DOHH2 (cell line): Measurements from ENCODE around the gene ADCY3.

Experiments used
- H3F3A ChIP-seq: fragments of 200-600 bp; sonication (generic), shearing (Covaris generic); 2 replicates; pipeline ENCODE4 v1.6.0; 2016; ENCODE audit warnings: antibody characterized with exemption, mild to moderate bottlenecking; ENCODE audit not compliant: control insufficient read depth, insufficient read depth
- H3K27ac ChIP-seq: fragments of 200-600 bp; sonication (generic); 2 replicates; pipeline ENCODE4 v1.5.1; 2014; ENCODE audit warnings: low read depth, mild to moderate bottlenecking, low read length, moderate library complexity
- H3K27me3 ChIP-seq: fragments of 200-600 bp; sonication (generic); 2 replicates; pipeline ENCODE4 v1.6.1; 2014; ENCODE audit warnings: mild to moderate bottlenecking, low read length, mixed read lengths; ENCODE audit not compliant: control insufficient read depth
- H3K36me3 ChIP-seq: fragments of 200-600 bp; sonication (generic); 2 replicates; pipeline ENCODE4 v1.6.1; 2014; ENCODE audit warnings: mild to moderate bottlenecking, low read length, moderate library complexity, mixed read lengths; ENCODE audit not compliant: control insufficient read depth
- H3K4me1 ChIP-seq: fragments of 200-600 bp; sonication (generic); 2 replicates; pipeline ENCODE4 v1.6.1; 2014; ENCODE audit warnings: mild to moderate bottlenecking, low read length, mixed read lengths; ENCODE audit not compliant: control insufficient read depth
- H3K4me2 ChIP-seq: fragments of 200-600 bp; sonication (generic); 2 replicates; pipeline ENCODE4 v1.6.0; 2014; ENCODE audit warnings: mild to moderate bottlenecking, low read length, moderate library complexity
- H3K4me3 ChIP-seq: fragments of 200-600 bp; sonication (generic); 2 replicates; pipeline ENCODE4 v1.5.1; 2014; ENCODE audit warnings: mild to moderate bottlenecking, low read length, mixed read lengths
- H3K79me2 ChIP-seq: fragments of 200-600 bp; sonication (generic); 2 replicates; pipeline ENCODE4 v1.6.1; 2014; ENCODE audit warnings: mild to moderate bottlenecking, low read length, mixed read lengths; ENCODE audit not compliant: control insufficient read depth
- H3K9me2 ChIP-seq: fragments of 200-600 bp; sonication (generic); replicated peaks from 2 replicates; pipeline ENCODE4 v1.6.1; 2014; ENCODE audit warnings: mild to moderate bottlenecking, low read length, mixed read lengths; ENCODE audit not compliant: control insufficient read depth
- H3K9me3 ChIP-seq: fragments of 200-600 bp; sonication (generic); 2 replicates; pipeline ENCODE4 v1.6.1; 2014; ENCODE audit warnings: antibody characterized with exemption, low read length, mixed read lengths; ENCODE audit not compliant: control insufficient read depth, insufficient read depth
- H4K20me1 ChIP-seq: fragments of 200-600 bp; sonication (generic); 2 replicates; pipeline ENCODE4 v1.6.0; 2014; ENCODE audit warnings: low read depth, mild to moderate bottlenecking, antibody characterized with exemption, low read length, moderate library complexity; ENCODE audit not compliant: control insufficient read depth, insufficient read depth
- EZH2phosphoT487 ChIP-seq: fragments of 200-600 bp; sonication (generic); IDR thresholded peaks from 2 replicates; pipeline ENCODE4 v1.6.1; 2017; ENCODE audit warnings: borderline replicate concordance, mild to moderate bottlenecking, antibody characterized with exemption, low read length, moderate library complexity, mixed read lengths
- TF ChIP-seq, protein P1 (sequence below): fragments of 200-600 bp; sonication (generic); IDR thresholded peaks from one replicate; pipeline ENCODE4 v1.5.1; 2014; ENCODE audit warnings: antibody characterized with exemption, mild to moderate bottlenecking, low read depth, low read length; ENCODE audit not compliant: poor library complexity, severe bottlenecking

ADCY3 gene

GRCh38 chr2:24909555-24910177, 10.4 kb downstream of the ADCY3 start:
- H3K9me2 ChIP-seq, result no peaks in the 10 kb centered on the region
- TF ChIP-seq, protein P1, sequence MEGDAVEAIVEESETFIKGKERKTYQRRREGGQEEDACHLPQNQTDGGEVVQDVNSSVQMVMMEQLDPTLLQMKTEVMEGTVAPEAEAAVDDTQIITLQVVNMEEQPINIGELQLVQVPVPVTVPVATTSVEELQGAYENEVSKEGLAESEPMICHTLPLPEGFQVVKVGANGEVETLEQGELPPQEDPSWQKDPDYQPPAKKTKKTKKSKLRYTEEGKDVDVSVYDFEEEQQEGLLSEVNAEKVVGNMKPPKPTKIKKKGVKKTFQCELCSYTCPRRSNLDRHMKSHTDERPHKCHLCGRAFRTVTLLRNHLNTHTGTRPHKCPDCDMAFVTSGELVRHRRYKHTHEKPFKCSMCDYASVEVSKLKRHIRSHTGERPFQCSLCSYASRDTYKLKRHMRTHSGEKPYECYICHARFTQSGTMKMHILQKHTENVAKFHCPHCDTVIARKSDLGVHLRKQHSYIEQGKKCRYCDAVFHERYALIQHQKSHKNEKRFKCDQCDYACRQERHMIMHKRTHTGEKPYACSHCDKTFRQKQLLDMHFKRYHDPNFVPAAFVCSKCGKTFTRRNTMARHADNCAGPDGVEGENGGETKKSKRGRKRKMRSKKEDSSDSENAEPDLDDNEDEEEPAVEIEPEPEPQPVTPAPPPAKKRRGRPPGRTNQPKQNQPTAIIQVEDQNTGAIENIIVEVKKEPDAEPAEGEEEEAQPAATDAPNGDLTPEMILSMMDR, result no peak
- TF ChIP-seq EZH2phosphoT487, result no peak
- no peaks in the 10 kb centered on the region for H3F3A ChIP-seq
- H3K4me2 ChIP-seq, result no peak overlapping the region
- H4K20me1 ChIP-seq, result peaks cover 4% of the 10 kb centered on the region; the same call in 1 of the 2 replicates
- H3K4me1 ChIP-seq, result no peaks in the 10 kb centered on the region
- H3K4me3 ChIP-seq, result no peak overlapping the region
- H3K36me3 ChIP-seq, result peaks cover 77% of the 10 kb centered on the region
- peaks cover 96% of the 10 kb centered on the region for H3K79me2 ChIP-seq
- no peaks in the 10 kb centered on the region for H3K9me3 ChIP-seq
- H3K27ac ChIP-seq, result no peak overlapping the region
- no peaks in the 10 kb centered on the region for H3K27me3 ChIP-seq

GRCh38 chr2:24908461-24908901, 11.6 kb downstream of the ADCY3 start:
- H3K9me2 ChIP-seq, result no peaks in the 10 kb centered on the region
- H4K20me1 ChIP-seq, result peaks cover 4% of the 10 kb centered on the region; the same call in 1 of the 2 replicates
- H3K9me3 ChIP-seq, result no peaks in the 10 kb centered on the region
- H3K27ac ChIP-seq, result no peak overlapping the region
- no peak overlapping the region for H3K4me2 ChIP-seq
- H3K4me3 ChIP-seq, result no peak overlapping the region
- TF ChIP-seq, protein P1, result no peak
- TF ChIP-seq EZH2phosphoT487, result no peak
- peaks cover 70% of the 10 kb centered on the region for H3K36me3 ChIP-seq
- H3K79me2 ChIP-seq, result peaks cover 93% of the 10 kb centered on the region
- no peaks in the 10 kb centered on the region for H3K27me3 ChIP-seq
- no peaks in the 10 kb centered on the region for H3K4me1 ChIP-seq
- H3F3A ChIP-seq, result no peaks in the 10 kb centered on the region

GRCh38 chr2:24907116-24907515, 12.9 kb downstream of the ADCY3 start:
- Histone ChIP-seq H3K36me3 (peaks cover 68% of the 10 kb centered on the region), H3K79me2 (peaks cover 91% of the 10 kb centered on the region)
- no peak for TF ChIP-seq EZH2phosphoT487
- TF ChIP-seq, protein P1, result no peak

More at GRCh38 chr2:24907116-24907515, 12.9 kb downstream of the ADCY3 start:
- Histone ChIP-seq H3K27me3 (no peaks in the 10 kb centered on the region), H3K9me2 (no peaks in the 10 kb centered on the region), H3K4me3 (no peak overlapping the region), H3F3A (no peaks in the 10 kb centered on the region), H3K9me3 (no peaks in the 10 kb centered on the region), H3K4me1 (no peaks in the 10 kb centered on the region), H4K20me1 (peaks cover 4% of the 10 kb centered on the region; the same call in 1 of the 2 replicates), H3K27ac (no peak overlapping the region), H3K4me2 (no peak overlapping the region)
